ENCODE data around the gene THAP11.

DNA sequence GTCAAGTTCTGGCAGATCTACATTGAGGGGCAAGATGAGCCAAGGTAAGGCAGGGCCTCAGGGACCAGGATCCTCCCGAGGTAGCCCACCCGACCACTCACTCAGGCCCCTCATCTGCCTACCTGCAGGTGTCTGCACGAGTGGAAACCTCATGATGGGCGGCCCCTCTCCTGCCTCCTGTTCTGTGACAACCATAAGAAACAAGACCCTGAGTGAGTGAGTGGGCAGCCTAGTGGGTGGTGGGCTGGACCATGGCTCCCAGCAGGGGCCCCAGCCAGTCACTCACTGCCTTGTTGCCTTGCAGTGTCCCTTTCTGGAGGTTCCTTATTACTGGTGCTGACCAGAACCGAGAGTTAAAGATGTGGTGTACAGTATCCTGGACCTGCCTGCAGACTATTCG is 36.1 kb downstream of the THAP11 start:
- TF ChIP-seq, protein P1, sequence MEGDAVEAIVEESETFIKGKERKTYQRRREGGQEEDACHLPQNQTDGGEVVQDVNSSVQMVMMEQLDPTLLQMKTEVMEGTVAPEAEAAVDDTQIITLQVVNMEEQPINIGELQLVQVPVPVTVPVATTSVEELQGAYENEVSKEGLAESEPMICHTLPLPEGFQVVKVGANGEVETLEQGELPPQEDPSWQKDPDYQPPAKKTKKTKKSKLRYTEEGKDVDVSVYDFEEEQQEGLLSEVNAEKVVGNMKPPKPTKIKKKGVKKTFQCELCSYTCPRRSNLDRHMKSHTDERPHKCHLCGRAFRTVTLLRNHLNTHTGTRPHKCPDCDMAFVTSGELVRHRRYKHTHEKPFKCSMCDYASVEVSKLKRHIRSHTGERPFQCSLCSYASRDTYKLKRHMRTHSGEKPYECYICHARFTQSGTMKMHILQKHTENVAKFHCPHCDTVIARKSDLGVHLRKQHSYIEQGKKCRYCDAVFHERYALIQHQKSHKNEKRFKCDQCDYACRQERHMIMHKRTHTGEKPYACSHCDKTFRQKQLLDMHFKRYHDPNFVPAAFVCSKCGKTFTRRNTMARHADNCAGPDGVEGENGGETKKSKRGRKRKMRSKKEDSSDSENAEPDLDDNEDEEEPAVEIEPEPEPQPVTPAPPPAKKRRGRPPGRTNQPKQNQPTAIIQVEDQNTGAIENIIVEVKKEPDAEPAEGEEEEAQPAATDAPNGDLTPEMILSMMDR (IDR thresholded peaks at IDR 0.05; ENCODE audit: insufficient read depth, low read length) = no peak
- TF ChIP-seq POLR2AphosphoS5 (IDR thresholded peaks at IDR 0.05; ENCODE audit: low read depth) (no peak), GABPA (IDR thresholded peaks at IDR 0.05; ENCODE audit: low read depth) (no peak)
- TF ChIP-seq, protein P2, sequence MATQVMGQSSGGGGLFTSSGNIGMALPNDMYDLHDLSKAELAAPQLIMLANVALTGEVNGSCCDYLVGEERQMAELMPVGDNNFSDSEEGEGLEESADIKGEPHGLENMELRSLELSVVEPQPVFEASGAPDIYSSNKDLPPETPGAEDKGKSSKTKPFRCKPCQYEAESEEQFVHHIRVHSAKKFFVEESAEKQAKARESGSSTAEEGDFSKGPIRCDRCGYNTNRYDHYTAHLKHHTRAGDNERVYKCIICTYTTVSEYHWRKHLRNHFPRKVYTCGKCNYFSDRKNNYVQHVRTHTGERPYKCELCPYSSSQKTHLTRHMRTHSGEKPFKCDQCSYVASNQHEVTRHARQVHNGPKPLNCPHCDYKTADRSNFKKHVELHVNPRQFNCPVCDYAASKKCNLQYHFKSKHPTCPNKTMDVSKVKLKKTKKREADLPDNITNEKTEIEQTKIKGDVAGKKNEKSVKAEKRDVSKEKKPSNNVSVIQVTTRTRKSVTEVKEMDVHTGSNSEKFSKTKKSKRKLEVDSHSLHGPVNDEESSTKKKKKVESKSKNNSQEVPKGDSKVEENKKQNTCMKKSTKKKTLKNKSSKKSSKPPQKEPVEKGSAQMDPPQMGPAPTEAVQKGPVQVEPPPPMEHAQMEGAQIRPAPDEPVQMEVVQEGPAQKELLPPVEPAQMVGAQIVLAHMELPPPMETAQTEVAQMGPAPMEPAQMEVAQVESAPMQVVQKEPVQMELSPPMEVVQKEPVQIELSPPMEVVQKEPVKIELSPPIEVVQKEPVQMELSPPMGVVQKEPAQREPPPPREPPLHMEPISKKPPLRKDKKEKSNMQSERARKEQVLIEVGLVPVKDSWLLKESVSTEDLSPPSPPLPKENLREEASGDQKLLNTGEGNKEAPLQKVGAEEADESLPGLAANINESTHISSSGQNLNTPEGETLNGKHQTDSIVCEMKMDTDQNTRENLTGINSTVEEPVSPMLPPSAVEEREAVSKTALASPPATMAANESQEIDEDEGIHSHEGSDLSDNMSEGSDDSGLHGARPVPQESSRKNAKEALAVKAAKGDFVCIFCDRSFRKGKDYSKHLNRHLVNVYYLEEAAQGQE (IDR thresholded peaks at IDR 0.05; ENCODE audit: insufficient replicate concordance, low read depth) = no peak

Data from HL-60 (cell line).